ENCODE results near the gene DNPH1.
A peak's percentile ranks its signal among the peaks of the same experiment; 100 is the strongest.

The DNPH1 gene, protein sequence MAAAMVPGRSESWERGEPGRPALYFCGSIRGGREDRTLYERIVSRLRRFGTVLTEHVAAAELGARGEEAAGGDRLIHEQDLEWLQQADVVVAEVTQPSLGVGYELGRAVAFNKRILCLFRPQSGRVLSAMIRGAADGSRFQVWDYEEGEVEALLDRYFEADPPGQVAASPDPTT

DNA sequence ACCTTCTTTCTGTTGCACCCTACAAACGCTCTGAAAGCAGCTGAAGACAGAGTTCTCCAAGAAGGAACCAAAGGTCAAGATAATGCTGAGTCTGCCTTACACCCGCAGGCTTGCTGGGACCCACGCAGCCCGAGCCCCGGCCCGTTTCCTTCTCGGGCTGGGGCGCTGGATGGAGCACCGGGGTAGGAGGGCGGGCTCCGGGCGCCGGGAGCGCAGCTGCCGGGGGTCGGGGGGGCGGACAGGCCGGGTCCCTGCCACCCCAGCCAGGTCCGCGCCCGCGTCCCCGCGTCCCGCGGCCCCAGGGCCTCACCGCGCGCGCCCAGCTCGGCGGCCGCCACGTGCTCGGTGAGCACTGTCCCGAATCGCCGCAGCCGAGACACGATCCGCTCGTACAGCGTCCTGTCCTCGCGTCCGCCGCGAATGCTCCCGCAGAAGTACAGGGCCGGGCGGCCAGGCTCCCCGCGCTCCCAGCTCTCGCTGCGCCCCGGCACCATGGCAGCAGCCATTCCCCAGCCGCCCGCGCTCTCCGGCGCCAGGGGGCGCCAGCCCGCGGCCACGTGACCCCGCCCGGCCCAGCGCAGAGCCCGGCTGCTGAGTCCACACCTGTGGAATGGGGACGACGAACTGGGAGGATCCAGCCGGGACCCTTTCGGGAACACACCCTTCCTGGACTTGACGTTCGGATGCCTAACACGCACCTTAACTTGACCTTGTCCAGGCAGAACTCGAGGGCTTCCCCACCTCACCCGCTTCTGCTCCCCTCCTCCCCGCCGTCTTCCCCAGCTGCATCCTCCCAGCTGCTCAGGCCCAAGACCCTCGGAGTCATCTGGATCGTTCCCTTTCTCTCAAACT, at the start of gene DNPH1:
TSS of gene DNPH1 (minus strand) at position 531 of the 852 bp plus-strand sequence. CDS start at position 506, 25 bp downstream.
- DNase-seq (ENCODE audit: low read depth), result no peak

DNA sequence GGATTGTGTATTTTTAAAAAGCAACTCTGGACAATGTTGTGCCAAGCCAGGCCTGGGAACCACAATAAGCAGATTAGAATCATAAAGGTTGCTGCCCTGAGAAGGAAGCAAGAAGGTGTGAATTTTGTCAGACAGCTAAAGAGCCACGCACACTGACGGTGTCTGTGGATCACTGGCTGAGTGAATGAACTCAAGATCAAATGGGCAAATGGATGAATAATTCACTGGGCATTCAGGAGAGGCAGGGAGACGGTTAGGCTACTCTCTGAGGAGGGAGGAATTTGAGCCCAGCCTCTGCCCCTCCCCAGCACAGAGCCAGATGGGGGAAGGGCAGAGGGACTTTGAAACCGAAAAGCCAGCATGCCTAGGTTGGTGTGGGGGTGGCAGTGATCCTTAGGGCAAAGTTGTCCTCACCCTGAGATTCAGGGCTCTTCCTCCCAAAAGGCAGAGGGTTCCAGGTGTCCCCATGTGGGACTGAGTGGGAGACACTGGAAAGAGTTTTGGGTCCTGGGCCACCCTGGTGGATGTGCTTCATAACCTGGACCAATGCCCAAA, 49.3 kb upstream of the DNPH1 start:
- DNase-seq (ENCODE audit: low read depth), result peak; percentile 63

DNA sequence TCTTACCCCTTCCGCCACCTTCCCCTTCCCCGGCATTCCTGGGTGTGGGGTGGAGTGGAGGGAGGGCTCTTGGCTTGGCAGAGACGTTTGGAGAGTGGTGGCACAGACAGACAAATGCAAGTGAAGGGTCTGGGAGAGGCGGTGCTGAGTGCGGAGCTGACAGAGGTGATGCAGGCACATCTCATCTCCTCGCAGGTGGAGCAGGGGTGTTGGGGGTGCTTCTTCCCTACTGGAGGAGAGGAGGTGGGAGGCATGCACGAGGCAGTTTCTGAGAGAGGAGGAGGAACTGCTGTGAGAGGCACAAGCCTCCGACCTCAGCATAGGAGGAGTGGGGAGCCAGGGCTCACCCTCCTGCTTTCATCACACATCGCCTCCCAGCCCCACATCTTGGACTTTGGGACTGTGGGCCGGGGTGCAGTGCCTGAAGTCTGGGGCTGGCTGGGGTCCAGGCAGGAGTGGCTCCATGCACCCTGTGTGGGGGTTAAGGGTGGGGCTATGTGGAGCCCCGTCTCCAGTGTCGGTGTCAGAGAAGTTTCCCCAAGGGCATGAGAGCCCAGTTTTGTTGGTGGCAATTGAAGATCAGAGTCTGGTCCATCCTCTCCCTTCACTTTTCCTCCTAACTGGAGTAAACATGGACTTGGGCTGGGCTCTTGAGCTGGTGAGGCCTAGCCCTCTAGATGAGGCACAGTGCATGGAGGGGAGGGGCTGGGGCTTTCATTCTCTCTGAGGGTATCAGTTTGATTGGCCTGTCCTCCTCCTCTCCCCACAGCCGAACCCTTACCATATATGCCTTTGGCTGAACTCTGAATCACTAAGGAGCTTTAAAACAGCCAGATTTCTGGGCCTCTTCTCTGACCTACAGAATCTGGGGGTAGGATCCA, 48.6 kb upstream of the DNPH1 start:
- DNase-seq (ENCODE audit: low read depth), result no peak

DNA sequence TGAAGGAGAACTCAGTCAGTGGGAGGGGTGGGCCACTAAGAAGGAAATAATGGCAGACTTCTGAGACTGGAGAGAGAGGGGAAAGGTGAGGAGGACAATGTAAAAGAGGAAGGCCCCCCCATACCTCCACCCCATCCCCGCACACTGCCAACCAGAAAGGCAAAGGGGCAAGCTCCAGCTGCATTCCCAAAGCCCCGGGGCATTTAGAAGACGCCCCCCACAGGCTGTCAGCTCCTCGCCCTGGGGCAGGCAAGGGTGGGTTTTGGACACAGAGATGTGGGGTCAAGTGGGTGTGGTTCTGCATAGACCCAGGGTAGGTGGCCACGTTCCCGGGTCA, 48.0 kb upstream of the DNPH1 start:
- DNase-seq (ENCODE audit: low read depth), result no peak

DNA sequence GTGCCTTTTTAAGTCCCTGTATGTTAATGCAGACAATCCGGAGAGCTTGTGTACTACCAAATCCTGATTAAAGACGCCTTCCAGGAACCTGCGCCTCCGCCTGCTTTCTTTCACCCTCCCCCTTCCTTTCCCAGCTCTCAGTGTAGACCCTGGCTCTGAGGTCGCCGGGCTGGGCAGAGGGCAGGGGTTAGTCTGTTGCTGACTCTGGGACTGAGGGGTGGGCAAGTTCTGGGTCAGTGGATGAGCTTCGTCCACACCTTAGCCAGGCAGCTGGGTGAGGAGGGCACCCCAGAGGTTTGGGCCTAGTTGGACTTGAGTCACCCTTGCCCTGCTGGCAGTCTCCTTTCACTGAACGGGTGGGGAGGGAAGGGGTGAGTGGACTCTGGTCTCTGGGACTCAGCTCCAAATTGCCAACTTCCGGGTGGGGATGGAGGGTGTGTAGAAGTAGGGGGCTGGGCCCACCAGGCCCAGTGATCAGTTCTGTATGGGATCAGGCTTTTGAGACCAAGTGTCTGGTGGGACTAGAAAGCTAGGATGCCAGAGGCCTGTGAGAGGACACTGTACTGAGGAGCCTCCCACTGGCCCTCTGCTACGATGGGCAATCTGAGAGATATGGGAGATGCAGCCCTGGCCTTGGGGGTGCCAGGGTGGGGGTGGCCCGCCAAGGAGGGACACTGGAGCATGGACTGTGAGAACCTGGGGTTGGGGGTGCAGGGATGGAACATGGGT, 47.5 kb upstream of the DNPH1 start:
- no peak for DNase-seq (ENCODE audit: low read depth)

DNA sequence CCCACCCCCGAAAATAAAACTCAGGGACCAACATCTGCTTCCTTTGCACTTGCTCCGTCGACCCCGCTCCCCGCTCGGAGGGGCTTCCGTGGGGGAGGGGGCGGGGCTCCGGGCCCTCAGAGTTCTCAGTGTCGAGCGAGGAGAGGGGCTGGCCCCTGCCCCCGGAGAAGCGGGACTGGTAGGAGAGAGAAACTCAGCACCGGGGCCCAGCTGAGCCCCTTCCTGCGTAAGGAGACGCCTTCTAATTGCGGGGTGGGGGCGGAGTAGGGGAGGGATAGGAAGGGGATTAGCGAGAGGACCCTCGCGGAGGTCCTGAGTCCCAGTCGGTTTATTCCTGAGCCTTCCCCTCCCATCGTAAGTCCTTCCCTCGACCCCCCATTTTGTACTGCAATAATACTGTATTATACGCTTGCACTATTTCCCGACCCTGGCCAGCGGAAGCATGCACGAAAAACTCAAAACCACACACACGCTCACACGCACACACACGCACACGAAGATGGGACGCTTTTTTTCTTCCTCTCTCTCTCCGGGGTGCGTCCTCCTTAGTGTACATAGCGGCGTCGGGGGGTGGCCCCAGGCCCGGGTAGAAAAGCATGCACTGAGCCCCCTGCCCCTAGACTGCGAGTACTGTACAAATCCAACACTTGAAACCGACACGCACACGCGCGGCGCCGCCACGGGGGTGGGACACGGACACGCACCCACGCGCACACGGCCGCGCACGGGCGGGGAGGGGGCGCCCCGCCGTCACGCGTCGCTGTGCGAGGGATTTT, 46.7 kb upstream of the DNPH1 start:
- no peak for DNase-seq (ENCODE audit: low read depth)

DNA sequence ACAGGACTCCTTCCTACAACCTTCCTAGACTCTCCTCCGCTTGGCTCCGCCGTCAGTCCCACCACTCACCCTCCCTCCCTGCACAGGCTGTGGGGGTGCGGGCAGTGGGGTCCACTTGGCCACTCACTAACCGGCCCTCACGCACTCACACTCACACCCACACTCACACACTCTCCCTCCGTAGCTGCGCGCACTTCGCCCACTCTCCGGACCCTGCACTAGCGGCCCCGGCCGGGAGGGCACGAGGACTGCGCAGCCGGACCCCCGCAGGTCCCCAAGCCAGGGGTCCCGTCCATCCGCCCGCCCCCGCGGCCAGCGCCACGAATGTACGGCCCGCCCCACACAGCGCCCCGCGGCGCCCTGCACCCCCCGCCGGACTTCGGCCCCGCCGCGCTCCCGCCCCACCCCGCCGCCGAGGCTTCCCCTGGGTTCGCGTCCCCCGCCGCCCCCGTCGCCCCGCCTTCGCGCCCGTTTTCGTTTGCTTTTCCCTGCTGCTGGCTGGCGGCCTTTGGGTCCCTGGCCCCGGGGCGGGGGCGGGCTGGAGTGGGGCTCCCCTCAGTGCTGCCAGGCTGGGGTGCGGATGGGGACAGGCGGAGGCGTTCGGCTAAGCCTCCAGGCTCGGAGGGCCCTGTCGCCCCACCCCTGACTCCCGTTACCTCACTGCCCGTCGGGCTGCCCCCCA, 45.8 kb upstream of the DNPH1 start:
- no peak for DNase-seq (ENCODE audit: low read depth)

DNA sequence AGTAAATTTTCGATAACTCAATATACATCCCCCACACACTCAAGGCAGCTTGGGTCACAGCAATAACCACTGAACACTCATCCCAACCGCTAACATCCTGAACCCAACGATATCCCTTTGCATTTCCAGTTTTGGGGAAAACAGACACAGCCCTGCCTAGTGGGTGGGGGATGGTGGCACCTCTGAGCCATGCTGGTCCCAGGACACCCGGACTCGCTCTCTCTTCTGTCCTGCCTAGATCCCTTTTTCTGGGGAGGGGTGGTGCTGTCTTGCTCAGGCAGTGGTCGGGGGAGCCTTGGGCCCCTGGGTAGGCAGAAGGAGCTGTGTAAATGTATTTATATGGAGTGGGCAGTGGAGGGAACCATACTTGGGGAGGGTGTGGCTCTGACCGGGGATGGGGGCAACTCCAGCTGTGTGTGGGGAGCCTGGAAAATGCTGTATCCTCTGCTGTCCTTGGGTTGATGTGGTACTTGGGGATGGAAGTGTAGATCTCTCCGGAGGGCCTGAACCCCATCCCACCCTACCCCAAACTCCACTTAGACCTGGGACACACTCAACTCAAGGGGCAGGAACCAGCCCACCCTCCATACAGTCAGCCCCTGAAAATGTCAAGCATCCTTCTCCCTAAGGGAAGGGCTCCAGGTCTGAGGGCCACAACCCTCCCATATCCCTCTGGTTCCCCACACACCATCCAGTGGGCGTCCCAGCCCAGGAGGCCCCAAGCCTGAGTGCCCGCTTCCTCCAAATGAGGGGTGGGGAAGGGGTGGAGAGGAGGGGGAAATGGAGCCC, 45.0 kb upstream of the DNPH1 start:
- DNase-seq (ENCODE audit: low read depth), result no peak

DNA sequence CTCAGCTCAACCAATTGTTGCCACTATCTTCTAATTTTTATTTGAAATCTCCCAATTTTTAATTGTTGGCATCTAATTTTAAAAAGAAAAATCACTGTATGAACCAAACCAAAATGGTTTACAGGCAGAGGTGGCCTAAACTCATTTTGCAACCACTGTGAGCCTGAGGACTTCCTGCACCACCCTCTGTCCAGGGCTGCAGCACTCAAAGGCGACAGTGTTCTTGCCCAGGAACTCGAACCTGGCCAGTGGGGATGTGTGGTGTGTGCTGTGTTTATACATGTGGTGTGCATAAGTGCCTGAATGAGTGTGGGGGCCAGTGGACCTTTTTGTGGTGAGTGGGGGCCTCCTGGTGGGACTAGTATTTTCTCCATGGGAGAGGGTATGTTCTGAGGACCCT, 44.4 kb upstream of the DNPH1 start:
- DNase-seq (ENCODE audit: low read depth), result no peak

DNA sequence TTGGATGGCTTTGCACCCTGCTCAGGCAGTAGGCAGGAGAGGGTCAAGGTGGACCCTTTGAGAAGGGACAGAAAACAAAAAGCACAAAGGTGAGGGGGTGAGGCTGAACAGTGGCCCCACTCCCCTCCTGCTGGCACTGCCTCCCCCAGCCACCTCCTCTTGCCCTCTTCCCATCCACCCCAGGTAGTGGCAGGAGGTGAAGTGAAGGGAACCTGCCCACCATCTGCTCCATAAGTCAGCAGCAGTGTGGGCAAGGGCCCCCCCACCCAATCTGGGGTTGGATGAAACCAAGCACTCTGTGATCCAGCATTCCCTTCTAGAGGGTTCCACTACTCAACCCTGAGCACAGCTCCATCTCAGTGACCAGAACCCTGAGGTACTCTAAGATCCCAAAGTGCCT, 42.7 kb upstream of the DNPH1 start:
- no peak for DNase-seq (ENCODE audit: low read depth)

DNA sequence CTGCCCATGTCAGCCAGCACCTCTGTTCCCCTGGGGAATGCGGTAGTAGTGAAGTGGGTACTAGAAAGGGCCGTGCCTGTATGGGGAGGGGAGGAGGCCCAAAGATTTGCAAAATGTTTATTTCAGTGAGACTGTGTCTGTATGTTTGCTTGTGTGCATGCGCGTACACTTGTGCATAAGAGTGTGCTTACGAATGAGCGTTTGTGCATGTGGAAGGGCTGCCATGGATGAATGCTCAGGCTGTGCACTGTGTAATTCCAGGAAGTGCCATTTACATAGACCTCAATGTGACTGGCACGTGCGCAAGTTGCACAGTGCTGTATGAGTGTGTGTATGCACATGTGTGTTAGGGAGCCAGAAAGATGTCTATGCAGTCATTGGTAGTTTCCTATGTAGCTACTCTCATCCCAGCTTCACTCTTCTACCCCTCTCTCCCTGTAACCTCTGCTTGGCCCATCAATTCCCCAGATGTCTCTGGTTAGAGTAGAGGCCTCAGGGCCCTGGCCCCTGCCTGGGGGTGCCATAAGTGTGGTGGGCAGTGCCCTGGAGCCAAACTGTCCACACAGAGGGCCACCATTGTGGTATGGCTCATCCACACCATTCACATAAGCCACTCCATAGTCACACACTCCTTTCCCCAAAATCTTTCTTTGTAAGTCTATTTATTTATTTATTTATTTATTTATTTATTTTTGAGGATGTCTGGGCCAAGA, 42.0 kb upstream of the DNPH1 start:
- DNase-seq (ENCODE audit: low read depth), result no peak

DNA sequence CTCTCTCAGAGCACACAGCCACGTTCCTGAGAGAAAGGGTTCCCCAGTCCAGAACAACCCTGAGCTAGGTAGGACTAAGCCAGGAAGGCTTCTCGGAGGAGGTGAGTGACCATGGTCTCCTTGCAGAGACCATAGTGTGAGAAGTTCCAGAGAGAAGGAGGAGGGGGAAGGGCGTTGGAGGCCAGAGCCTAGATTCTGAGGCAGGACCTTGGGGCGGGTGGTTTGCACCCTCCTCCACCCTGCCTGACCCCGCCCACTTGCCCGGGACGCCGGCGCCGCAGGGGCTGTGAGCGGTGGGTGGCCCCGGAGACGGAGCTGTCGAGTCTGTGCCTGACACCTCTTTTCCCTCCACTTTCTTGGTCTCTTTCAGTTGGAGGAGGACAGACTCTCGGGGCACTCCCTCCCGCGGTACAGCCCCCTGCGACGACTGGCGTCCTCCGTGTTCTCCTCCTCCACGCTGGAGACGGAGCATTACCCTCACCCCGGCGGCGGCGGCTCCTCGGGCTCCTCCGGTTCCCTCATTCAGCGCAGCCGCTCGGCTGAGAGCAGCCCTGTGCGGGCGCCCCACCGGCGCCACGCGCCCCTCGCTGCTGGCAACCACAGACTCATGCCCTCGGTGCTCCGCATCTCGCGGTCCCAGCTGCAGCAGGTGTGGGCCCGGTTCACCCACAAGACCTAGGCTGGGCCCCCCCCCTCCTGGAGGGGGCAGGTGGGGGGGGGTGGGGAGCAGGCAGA, 40.2 kb upstream of the DNPH1 start:
- DNase-seq (ENCODE audit: low read depth), result no peak

DNA sequence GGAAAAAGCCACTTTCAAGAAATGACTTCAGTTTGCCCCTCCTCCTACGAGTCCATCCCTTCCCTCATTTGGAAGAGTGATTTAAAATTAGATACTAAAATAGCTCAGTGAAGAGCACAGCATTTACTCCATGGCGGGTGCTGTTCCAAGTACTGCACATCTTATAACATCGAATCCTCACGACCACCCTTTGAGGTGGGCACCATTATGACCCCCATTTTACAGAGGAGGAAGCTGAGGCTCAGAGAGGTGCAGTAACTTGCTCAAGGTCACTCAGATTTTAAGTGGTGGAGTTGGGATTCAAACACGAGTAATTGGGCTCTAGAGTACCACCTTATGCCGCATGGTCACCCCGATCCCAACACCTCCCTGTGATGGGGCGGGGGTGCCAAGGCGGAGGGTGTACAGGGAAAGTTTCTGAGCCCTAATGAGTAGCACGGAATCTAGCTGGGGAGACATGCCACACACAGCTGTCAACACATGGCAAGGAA, 39.5 kb upstream of the DNPH1 start:
- no peak for DNase-seq (ENCODE audit: low read depth)

DNA sequence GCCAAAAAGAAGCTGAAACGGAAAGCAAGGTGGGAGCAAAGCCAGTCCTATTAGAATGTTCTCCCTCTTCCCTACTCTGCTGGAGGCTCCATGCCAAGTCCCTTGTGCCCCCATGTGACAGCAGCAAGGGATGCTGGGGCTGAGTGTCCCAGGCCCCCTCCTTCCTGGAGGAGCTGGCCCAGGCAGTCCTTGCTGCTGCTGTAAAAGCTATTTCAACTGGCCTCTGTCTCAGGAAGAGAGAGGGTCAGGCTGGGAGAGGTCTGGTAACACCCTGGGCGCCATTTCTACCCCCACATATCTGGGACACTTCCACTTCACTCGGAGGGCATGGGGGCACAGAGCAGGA, 39.0 kb upstream of the DNPH1 start:
- DNase-seq (ENCODE audit: low read depth), result no peak

DNA sequence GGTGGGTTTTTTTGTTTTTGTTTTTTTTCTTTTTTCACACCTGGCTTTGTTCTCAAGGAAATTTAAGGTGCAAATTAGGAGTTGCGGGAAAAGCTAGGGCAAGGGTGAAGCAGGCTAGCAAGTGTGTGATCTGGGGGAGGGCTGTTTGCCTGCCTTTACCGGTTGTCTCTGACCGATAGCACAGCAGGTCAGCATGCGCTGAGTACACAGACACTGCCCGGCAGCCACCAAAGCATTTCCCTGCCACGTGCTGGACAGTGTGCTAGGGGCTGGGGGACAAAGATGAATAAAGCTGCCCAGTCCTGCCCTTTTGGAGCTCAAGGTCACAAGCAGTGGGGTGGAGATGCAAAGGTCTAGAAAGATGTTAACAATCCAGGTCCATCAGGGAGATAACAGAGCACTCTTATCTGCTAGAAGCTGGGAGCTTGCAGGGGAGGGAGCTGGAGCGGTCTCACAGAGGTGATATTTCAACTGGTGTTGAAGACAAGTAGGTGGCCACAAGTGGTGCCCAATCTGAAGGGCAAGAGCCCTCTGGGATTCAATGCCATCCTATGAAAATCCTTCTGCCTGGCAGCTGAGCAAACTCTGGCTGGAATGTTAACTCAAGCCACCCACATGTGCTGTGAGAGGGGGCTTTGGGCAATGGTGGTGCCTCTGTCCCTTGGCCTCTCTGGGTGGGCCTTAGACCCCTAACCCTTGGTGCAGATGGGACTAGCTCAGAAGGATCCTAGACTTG, 38.5 kb upstream of the DNPH1 start:
- DNase-seq (ENCODE audit: low read depth), result no peak

DNA sequence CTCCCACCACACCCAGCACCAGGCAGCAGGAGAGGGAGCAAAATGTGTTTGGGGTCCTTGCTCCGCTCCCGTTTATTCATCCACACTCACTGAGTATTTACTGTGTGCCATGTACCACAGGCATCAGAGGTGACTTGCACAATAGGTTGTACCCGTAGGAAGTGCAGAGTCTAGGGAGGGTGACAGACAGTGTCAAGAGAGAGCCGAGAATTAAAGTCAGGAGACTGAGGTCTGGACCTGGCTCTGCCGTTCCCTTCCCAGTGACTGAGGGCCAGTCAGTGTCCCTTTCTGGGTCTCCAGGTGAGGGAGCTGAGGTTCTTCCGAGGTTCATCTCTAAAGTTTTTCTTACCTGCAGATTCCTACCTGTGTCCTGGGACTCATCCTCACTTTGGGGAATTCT, 36.3 kb upstream of the DNPH1 start:
- DNase-seq (ENCODE audit: low read depth), result no peak

DNA sequence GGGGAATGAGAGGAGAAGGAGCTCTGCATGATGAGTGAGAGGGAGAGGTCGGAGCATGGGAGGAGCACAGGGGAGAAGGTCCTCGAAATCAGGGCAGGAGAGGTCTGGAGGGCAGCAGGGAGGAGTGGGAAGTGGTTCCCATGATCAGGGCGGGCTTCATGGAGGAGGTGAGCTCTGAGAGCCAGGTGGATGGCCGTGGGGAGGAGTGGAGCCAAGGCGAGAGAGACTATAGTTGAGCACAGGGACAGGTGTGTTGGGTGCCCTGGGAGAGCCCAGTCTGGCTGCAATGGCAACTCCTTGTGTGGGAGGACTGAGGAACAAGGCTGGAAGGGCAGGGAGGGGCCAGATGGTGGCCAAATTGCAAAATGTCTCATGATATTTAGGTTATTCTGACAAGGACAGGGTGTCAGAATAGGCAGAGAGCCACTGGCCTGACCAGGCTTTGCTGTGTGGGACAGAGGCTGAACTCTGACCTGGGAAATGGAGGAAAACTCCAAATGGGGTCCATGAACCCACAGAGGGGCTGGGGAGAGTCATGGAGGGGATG, 35.4 kb upstream of the DNPH1 start:
- no peak for DNase-seq (ENCODE audit: low read depth)

Data from HS-27A (cell line).